ENCODE results near the gene RERG.

Gene RERG

DNA sequence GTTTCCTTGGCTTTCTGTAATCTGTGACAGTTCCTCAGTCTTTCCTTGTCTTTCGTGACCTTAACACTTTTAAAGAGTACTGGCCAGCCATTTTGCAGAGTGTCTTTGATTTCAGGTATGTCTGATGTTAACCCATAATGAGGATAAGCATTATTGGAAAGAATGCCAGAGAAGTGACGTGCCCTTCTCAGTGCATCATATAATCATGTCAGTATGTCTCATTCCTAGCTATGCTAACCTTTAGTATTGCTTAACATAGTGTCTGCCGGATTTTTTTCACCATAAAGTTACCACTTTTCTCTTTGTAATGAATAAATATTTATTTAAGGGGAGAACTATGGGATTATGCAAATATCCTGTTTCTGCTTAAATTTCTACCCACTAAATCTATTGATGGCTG lies 28.5 kb downstream of the RERG start:
- DNase-seq, result no peak

DNA sequence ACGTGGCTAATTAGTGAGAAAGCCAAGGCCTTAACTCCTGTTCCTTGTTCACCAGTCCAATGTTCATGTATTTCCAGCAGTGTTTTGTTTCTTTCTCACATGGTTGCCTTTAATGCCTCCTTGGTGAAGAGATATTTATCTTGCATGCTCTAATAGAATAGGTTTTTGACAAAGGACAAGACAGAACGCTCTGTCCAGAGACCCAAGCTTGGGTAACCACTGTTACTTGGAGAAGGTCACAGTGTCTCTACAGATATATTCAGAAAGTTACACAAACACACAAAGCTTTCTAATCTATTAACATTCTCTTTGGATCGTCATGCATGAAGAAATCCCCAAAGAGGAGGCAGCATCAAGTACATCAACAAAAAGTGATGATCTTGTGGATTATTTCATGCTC lies 33.1 kb downstream of the RERG start:
- no peak for DNase-seq

- DNase-seq, result no peak
Observed at GRCh38 chr12:15186597-15186996, 34.6 kb downstream of the RERG start.

- no peak for DNase-seq
Observed at GRCh38 chr12:15184484-15184883, 36.7 kb downstream of the RERG start.

DNA sequence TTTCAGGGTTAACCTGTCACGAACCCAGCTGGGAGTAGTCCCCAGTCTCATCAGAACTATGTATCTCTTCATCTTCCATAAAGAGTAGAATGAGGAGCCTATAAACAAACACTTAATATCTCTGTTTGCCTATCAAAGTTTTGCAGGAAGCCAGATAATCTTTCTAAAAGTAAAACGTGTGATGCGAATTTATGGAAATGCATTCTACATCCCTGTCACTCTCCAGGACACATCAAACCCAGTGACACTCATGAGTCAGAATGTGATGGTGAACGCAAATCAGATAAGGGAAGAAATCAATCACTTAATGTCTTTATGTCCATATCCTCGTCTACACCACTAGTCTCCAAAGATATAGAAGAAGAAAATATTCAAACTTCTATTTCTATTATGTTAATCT lies 37.4 kb downstream of the RERG start:
- no peak for DNase-seq

GRCh38 chr12:15181017-15181683 lies 40.1 kb downstream of the RERG start:
- DNase-seq, result no peak

GRCh38 chr12:15180325-15180724 lies 40.9 kb downstream of the RERG start:
- no peak for DNase-seq

GRCh38 chr12:15179672-15180071 lies 41.5 kb downstream of the RERG start:
- no peak for DNase-seq

DNA sequence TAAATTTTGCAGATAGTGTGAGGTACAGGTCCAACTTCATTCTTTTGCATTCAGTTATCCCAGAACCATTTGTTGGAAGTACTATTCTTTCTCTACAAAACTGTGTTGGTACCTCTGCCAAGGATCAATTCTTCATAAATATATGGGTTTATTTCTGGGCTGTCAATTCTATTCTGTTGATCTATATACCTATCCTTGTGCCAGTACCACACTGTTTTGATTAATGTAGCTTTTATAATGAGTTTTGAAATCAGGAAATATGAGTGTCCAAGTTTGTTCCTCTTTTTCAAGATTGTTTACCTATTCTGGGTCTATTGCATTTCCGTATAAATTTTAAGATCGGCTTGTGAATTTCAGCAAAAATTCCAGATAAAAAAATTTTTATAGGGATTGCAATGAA lies 48.1 kb downstream of the RERG start:
- no peak for DNase-seq

DNA sequence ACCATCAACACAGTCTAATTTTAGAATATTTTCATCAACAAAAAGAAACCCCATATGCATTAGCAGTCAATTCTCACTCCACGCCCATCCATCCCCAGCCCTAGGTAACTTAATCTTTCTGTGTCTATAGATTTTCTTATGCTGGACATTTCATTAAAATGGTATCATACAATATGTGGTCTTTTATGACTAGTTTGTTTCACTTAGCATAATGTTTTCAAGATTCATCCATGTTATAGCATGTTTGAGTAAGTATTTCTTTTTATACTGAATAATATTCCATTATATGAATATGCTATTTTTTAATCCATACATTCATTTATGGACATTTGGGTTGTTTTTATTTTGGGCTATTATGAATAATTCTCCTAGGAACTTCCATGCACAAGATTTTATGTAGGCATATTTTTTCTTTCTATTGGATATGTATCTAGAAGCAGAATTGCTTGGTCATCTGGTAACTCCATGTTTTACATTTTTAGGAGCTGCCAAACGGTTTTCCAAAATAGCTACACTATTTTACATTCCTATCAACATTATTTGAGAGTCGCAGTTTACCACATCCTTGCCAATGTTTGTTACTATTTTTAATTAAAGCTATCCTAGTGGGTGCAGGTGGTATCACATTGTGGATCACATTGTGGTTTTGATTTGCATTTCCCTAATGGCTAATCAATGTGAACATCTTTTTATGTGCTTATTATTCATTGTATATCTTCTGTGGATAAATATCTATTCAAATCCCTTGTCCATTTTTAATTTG lies 49.0 kb downstream of the RERG start:
- no peak for DNase-seq

DNA sequence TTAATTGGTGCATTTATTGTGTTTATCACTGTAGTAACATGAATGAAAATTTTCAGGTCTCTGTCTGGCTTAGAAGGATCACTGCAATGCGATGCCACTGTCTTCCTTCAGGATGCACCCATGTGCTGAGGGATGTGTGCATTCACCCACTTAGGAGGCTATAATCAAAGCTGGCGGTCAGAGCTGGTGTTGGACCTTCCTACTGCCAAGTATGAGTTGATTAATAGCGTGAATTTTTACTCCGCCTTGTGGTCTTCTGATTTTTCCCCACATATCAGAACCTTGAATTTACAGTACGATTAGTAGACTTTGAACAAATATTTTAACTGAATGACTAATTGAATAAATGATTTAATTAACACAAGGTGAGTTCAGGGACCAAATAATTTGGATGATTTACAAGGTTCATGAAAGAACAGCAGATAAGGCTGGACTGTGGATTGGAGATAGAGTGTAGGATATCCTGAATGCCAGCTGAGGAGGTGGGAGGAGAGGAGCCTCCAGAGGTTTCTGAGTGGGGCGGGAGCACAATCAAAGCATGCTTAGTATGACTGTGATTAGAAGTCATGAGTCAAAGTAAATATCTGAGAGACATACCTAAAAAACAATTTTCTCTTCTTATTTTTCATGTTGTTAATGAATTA lies 50.1 kb downstream of the RERG start:
- DNase-seq, result no peak

GRCh38 chr12:15168026-15168678 lies 53.1 kb downstream of the RERG start:
- DNase-seq, result no peak

- no peak for DNase-seq
Observed at GRCh38 chr12:15165012-15165659, 56.1 kb downstream of the RERG start.

DNA sequence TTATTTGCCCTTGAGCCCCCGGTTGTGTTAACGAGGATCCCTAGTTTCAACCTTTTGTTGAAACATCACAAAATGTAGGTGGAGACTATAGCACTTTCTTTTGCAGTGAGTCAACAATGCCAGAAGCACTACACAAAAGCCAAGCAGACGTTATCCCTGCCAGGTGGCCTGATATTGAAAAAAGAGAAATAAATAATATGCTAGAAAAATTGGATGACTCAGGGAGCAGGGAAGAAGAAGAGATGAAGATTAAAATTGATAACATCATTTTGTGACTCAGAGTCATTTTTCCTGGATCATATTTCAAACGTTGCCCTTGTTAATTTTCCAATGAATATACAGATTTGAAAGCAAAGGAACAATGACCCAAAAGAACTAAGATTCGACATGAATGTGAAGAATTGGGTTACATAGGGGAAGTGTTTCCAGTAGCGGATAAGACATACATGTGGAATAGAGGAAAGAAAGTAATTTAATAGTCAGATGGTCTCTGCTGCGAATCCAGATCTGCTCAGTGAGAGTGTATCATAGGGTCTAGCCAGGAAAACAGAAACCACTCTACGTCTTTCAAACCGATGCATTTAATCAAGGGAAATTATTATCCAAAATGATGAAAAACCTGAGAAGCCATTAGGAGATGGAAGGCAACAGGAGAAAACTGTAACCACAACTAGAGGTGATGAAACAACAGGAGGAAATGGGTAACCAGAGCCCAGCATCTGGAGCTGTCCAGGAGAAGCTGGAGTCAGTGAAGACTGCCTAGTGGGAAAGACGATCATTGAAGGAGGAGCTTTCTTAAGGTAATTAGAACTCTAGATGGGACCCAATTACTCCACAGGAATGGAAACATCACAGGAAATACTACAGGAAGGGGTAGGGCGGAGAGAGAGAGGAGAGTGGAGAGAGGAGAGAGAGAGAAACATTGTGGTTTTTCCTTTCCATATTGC lies 57.9 kb downstream of the RERG start:
- no peak for DNase-seq

GRCh38 chr12:15158083-15158482 lies 63.1 kb downstream of the RERG start:
- no peak for DNase-seq

DNA sequence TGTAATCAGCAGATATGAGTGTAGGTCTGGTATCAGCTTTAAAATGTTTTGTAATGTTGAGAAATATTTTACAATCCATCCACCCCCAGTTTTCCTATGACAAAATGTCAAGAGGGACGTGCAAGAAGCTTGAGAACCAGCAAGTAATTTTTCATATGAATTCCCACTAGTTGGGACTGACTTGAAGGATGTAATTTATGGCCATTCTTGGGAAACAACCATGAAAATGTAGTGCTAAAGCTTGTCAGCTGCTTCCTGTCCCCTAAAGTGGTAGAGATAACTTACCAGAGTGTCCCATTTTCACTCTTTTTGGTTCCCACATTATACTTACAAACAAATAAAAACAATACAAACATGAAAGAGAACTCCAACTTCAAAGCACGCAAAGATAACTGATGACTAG lies 63.9 kb downstream of the RERG start:
- DNase-seq, result no peak

- DNase-seq, result no peak
Observed at GRCh38 chr12:15155271-15155670, 65.9 kb downstream of the RERG start.

DNA sequence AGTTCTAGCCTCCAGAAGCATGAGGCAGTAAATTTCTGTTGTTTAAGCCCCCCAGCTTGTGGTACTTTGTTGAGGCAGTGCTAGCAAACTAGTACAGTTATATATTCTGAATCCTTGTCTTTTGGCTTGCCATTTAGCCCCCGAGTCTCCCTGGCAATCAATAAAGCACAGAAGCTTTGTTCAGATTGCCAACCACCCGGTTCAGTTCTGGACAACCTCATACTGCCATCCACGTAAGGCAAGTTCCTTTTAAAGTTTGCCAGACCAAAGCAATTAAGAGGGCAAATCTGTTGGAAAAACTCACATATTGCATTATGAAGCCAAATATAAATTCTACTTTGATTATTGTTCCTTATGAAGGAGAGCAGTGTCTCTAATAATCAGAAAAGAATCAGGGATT lies 67.1 kb downstream of the RERG start:
- no peak for DNase-seq

- DNase-seq, result no peak
Observed at GRCh38 chr12:15152868-15153267, 68.3 kb downstream of the RERG start.

- DNase-seq, result no peak
Observed at GRCh38 chr12:15152456-15152855, 68.8 kb downstream of the RERG start.
